Colonic mucosa (tissue), 4 donors: ENCODE measurements around the gene SEC24C. TPM values are rescaled to one million over a fixed set of nuclear protein-coding genes. Genes with fewer than 3 reads are reported as not detected.

Source experiments
- DNase-seq: peaks from one replicate; pipeline ENCODE4 v3.0.0-alpha.2; 2020
- H3K27ac ChIP-seq: fragments of 200-600 bp; one replicate; pipeline ENCODE4 v1.8.0; 2021
- H3K27me3 ChIP-seq: fragments of 200-600 bp; one replicate; pipeline ENCODE4 v1.8.0; 2021
- H3K36me3 ChIP-seq: fragments of 200-600 bp; one replicate; pipeline ENCODE4 v1.8.0; 2021
- H3K4me1 ChIP-seq: fragments of 200-600 bp; one replicate; pipeline ENCODE4 v1.8.0; 2021; ENCODE audit warnings: mild to moderate bottlenecking
- H3K4me3 ChIP-seq: fragments of 200-600 bp; one replicate; pipeline ENCODE4 v1.8.0; 2021
- H3K9ac ChIP-seq, 2 donors: one replicate each; pipeline ENCODE4 v1.7.0; 2013; ENCODE audit warnings: control low read depth in 2 of 2, low read depth in 2 of 2, low read length in 2 of 2
- H3K9me3 ChIP-seq: fragments of 200-600 bp; one replicate; pipeline ENCODE4 v1.8.0; 2021
- CTCF ChIP-seq: fragments of 200-600 bp; IDR thresholded peaks from one replicate; pipeline ENCODE4 v1.8.0; 2022; ENCODE audit warnings: antibody characterized with exemption, mild to moderate bottlenecking
- intact Hi-C: fragments of 100-400 bp; cut with DNase I; formaldehyde crosslinking; loops from one replicate; pipeline ENCODE4 v1.14.1; 2022
- total RNA-seq, 2 donors: library from RNA; stranded (reverse); fragmentation: NEBNext Ultra II Directional in 1 of 2; extraction: Animal tissue kit (Norgen Biotek cat#: 25700) in 1 of 2; gene quantifications; one replicate each; pipeline ENCODE4 v1.2.1, GENCODE V29; 2021
- donor health status: healthy.
- donor health status: DM: no; HTN: no; CAD: no.
- donor health status: DM: no; HTN: no; CAD: no.

The SEC24C gene
- total RNA-seq, 2 donors from 2014 or later, result 66.0 to 94.8 TPM

GRCh38 chr10:73742454-73742734 lies 1.8 kb upstream of the SEC24C start:
- H3K4me1 ChIP-seq, result peaks cover 5% of the 10 kb centered on the region
- H3K9ac ChIP-seq, result no peak overlapping the region
- no peaks in the 10 kb centered on the region for H3K9me3 ChIP-seq
- no peak overlapping the region for H3K4me3 ChIP-seq
- DNase-seq, result no peak
- H3K27ac ChIP-seq, result no peak overlapping the region
- H3K36me3 ChIP-seq, result no peaks in the 10 kb centered on the region
- no peaks in the 10 kb centered on the region for H3K27me3 ChIP-seq
- TF ChIP-seq CTCF, result no peak
- intact Hi-C loops, result no loop called here

GRCh38 chr10:73743327-73743904 lies 756 bp upstream of the SEC24C start:
- no peaks in the 10 kb centered on the region for H3K9me3 ChIP-seq
- peak overlapping the region; percentile 91 to 97 for H3K9ac ChIP-seq
- TF ChIP-seq CTCF, result no peak
- DNase-seq, result no peak
- peak overlapping the region; percentile 97 for H3K4me3 ChIP-seq
- peaks cover 5% of the 10 kb centered on the region for H3K4me1 ChIP-seq
- intact Hi-C loops, result no loop called here
- H3K36me3 ChIP-seq, result peaks cover 6% of the 10 kb centered on the region
- H3K27ac ChIP-seq, result peak overlapping the region; percentile 94
- H3K27me3 ChIP-seq, result no peaks in the 10 kb centered on the region

- Histone ChIP-seq H3K9ac (peak overlapping the region; percentile 94 to 97), H3K27me3 (no peaks in the 10 kb centered on the region), H3K4me3 (peak overlapping the region; percentile 97), H3K9me3 (no peaks in the 10 kb centered on the region), H3K27ac (peak overlapping the region; percentile 94), H3K36me3 (peaks cover 15% of the 10 kb centered on the region), H3K4me1 (peaks cover 5% of the 10 kb centered on the region)
- intact Hi-C loops, result no loop called here
- peak; percentile 73 for DNase-seq
- no peak for TF ChIP-seq CTCF
These were observed 448 bp downstream of the SEC24C start for GRCh38 chr10:73744664-73744975.

GRCh38 chr10:73746721-73747120 lies 2.5 kb downstream of the SEC24C start:
- Histone ChIP-seq H3K9ac (no peak overlapping the region), H3K4me1 (peaks cover 5% of the 10 kb centered on the region), H3K9me3 (no peaks in the 10 kb centered on the region), H3K27me3 (no peaks in the 10 kb centered on the region), H3K36me3 (peaks cover 24% of the 10 kb centered on the region), H3K4me3 (no peak overlapping the region), H3K27ac (no peak overlapping the region)
- no peak for TF ChIP-seq CTCF
- intact Hi-C loops, result no loop called here
- no peak for DNase-seq

- DNase-seq, result no peak
- Histone ChIP-seq H3K9ac (no peak overlapping the region), H3K27me3 (no peaks in the 10 kb centered on the region), H3K27ac (no peak overlapping the region), H3K9me3 (no peaks in the 10 kb centered on the region), H3K4me3 (no peak overlapping the region), H3K4me1 (no peaks in the 10 kb centered on the region), H3K36me3 (peaks cover 32% of the 10 kb centered on the region)
- no peak for TF ChIP-seq CTCF
- intact Hi-C loops, result no loop called here
These were observed 6.6 kb downstream of the SEC24C start for GRCh38 chr10:73750819-73751218.

GRCh38 chr10:73756183-73756582 lies 12.0 kb downstream of the SEC24C start:
- no peaks in the 10 kb centered on the region for H3K4me1 ChIP-seq
- no peak for DNase-seq
- H3K9ac ChIP-seq, result no peak overlapping the region
- TF ChIP-seq CTCF, result no peak
- H3K36me3 ChIP-seq, result peaks cover 28% of the 10 kb centered on the region
- H3K27me3 ChIP-seq, result no peaks in the 10 kb centered on the region
- H3K9me3 ChIP-seq, result no peaks in the 10 kb centered on the region
- no peak overlapping the region for H3K4me3 ChIP-seq
- H3K27ac ChIP-seq, result no peak overlapping the region
- intact Hi-C loops, result no loop called here
